NCI-H2107 treated with DMSO at 0.1 percent for 48 hours (cell line): ENCODE measurements around the gene CTSL.
"Not testable (repeated sequence)": the region's sequence is repeated elsewhere in the genome, so short reads cannot be mapped to it uniquely, and the experiment has no call there.

Source experiments
- DNase-seq: peaks from one replicate; lab custom pipeline; 2025; ENCODE audit not compliant: unreplicated experiment; lab: John Stamatoyannopoulos, UW

The CTSL gene

DNA sequence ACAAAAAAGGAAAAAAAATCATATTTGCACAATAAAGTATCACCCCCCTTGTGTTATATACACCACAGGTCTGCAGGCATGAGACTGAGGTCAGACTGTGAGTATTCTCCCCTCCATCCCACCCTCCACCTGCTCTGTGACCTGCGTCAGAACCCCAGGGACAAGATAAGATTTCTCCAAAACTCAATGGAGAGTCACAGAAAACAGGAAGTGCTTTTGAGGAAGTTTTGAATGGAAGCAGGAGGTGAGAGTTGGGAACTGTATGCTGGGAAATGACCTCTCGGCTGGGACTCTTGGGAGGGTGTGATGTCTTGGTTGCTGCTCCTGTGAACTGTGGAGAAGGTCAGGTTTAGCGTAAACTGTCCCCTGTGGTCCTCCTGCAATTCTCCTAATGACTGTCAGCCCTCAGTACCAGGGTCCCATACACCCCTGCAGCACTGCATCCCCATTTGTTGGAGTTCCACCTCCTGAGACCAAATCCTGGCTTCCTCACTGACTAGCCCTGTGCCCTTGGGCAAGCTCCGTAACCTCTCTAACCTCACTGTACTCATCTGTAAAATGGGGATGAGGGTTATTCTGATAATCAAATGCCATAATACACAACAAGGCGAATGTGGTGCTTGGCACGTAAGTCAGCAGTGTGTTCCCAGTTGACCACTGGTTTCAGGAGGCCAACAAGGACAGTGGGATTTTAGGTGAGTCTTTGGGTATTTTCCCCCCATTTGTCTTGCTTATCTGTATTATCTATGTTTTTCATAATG is 6.9 kb upstream of the CTSL start:
- DNase-seq = no peak

DNA sequence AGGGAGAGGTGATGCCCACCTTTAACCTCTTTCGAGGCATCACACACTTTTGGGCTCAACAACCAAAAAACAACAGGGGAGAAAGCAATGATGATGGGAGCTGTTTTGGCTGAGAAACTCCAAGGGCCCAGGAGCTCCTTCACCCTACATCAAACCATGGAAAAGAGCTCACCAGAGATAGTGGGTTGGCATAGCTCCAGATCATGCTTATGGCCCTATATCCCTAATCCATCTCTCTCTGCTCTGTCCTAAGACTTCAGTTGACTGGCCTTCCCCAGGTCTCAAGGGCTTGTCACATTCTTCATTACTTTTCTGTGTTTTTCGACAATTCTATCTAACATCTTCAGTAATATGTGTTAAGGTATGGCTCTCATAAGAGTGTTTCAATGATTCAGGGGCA is 5.7 kb upstream of the CTSL start:
- DNase-seq = no peak

DNA sequence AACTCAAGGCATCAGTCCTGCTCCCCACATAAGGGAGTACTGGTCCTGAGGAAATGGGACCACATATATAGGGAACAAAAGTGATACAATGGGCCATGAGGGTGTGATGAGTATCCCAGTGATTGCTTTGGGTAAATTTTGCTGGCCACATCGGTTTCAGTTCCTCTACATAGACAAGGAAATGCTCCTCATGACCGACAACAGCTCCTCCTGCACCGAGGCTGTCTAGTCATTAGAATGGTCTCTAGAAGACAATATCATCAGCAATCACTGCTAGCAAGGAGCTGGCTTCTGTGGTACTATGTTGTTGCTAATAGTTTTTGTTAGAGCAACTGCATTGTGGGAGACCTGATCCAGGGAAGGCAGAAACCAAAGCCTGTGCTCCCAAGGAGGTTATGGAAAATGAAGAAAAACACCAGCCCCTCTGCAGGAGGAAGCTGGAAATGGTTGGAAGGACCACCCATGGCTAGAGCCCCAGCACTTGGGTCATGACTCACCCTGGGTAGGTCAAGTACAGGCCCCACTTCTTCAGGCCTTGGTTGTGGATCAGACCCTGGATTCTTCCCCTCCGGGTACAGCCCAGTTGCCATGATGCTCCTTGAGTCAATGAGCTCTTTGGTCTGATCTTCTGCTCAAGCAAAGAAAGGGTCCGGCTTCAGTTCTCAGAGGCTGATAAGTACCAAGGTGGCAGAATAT is 3.4 kb upstream of the CTSL start:
- DNase-seq = no peak

DNA sequence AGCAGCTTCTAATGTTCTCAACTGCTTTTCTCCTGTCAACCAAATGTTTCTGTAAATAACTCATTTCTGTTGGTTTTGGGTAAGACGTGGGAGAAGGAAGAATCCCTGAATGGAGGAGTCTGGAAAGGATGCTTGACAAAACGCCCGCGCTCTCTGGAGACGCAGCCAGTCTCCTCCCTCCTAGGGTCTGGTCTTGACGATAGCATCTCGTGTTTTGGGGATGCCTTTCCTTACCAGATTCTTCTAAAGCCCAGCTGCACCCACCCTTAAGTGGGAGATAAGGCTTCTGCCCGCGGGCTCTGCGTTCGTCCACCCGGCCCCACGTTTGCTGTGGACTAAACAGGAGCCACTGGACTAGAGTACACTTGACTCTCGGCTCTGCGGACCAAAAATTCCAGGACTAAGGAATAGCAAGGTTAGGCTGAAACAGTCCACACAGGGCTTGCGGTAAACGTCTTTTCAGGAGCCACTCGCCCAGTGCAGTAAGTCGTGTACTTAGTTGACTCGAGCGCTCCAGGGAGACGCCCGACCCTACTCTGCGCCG is 491 bp upstream of the CTSL start:
- no peak for DNase-seq

DNA sequence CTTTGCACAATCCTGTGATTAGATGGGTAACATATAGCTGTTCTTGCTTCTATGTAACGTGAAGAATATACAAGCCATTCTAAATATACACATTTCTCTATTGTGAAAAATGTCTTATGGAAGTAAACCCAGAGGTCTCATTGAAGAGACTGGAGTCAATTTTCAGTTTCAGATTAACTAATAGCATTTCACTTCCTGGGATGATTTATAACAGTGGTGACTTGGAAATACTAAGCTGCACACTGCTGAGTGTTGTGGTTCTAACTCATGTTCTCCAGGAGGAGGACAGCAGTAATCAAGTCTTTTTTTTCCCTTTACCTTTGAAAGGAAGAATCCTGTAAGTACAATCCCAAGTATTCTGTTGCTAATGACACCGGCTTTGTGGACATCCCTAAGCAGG is 3.3 kb downstream of the CTSL start:
- DNase-seq = no peak

DNA sequence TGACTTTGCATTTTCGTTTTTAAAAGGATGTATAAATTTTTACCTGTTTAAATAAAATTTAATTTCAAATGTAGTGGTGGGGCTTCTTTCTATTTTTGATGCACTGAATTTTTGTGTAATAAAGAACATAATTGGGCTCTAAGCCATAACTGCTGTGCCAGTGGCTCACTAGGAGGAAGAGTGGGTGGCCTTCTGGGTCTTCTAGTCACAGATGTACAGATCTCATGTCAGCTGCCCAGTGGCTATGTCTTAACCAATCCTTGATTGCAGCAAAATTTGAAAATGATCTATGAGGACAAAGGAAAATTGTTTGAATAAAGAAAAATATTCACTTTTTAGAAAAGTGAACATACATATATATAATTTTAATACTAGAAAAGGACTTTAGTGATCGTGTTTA is 5.4 kb downstream of the CTSL start:
- no peak for DNase-seq

DNA sequence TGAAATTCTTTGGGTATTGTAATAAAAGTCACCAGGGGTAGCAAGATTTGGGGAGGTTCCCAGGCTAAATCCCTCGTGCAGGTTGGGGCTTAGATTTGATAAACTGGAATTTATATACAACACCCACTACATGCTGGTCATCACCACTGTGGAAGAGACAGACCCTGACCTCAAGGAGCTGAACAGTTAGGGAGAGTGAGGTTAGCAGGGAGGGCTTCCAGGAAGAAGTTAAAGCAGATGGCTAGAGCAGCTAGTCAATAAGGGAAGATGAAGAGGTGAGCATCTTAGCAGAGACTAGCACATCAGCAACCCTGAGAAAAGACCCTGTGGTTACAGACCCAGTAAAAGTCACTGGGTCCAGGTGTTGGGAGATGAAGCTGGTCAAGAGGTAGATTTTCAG is 6.4 kb downstream of the CTSL start:
- DNase-seq = no peak

DNA sequence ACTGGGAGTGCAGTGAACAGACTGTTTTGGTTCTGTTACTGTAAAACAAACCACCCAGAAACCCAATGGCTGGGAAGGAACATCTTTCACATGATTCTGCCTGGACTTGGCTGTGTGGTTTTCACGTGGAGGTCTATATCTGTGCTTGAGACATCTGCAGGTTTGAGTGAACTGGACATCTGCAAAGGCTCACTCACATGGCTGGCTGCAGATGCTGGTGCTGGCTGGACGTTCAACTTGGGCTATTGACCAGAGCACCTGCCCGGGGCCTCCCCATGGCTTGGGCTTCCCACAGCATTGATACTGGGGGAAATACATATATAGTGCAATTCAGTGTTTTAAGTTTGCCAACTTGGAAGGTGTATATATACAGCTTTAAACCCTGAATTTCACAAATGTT is 6.8 kb downstream of the CTSL start:
- DNase-seq = no peak

DNA sequence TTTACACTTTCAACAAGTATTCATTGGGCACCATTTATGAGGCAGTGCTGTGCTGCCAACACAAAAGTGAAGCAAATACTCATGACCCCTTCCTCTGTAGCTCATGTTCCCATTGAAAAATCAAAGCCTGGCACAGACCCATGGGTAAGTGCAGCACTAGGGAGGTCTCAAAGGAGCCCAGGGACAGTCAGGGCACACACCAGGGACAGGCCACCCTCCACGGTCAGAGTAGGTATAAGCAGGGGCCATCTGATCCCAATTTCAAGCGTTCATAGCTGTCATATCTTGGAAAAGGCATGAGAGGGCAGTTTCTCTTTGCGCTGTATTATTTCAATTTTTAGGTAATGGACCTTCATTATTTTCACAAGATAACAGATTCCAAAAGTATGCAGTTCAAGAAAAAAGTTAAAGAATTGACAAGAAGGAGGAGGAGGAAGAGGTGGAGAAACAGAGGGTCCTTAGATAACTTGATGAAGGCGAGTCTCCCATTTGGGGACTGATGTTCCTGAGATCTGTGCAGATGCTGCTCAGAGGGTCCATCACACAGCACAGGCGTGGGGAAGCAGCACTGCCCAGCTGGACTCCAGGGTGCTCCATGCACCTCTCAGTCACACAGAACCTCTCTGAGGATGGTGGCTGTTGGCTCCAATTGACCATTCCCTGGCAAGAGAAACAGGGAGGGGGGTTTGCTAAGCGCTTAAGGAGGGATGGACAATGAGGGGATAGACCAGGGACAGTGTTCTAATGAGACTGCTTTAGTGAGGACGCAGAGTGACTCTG is 7.5 kb downstream of the CTSL start:
- DNase-seq = no peak

DNA sequence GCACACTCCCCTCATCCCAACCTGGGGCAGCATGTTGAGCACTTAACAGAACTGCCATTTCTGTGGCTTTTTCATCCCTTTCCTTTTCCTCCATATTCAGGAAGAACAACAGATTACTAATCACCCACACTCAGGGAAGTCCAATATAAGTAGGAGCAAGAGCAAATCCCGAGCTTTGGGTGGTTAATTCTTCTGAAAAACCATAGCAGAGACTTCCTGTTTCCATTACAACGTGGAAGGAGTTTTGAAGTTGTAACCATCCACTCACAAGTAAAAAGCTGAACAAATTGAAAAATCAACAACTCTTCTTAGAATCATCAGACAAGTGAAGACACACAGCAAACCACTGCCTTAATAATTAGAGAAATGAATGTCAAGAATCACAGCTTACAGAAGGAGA is 8.2 kb downstream of the CTSL start:
- no peak for DNase-seq

DNA sequence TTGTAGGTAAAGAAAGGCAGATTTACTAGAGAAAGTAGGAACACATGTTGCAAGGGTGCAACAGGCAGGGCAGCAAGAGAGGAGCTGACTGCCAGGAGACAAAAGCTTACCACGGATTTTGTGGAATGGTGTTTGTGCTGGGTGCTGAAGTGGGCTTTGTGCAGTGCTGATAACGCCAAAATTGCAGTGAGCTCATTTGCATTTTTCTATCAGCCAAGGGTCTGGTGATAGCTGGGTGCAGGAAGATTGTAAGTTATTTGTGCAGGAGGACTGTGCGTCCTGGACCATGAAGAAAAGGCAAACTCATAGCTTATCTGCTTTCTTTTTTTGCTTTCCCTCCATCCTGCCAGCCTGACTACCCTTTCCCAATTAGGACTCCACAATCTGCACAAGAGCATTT is 13.6 kb downstream of the CTSL start:
- DNase-seq = no peak

DNA sequence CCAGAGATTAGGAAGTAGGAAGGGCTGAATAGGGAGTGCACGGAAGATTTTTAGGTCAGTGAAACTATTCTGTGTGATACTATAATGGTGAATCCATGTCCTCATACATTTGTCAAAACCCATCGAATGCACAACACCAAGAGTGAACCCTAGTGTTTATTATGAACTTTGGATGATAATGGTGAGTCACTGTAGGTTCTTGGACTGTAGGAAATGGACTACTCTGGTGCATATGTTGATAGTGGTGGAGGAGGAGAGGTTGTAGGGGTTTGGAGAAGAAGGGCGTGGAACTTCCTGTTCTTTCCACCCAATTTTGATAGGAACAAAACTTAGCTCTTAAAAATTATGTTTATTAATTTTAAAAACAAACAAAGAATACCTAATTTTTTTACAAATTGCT is 14.3 kb downstream of the CTSL start:
- DNase-seq = no peak

DNA sequence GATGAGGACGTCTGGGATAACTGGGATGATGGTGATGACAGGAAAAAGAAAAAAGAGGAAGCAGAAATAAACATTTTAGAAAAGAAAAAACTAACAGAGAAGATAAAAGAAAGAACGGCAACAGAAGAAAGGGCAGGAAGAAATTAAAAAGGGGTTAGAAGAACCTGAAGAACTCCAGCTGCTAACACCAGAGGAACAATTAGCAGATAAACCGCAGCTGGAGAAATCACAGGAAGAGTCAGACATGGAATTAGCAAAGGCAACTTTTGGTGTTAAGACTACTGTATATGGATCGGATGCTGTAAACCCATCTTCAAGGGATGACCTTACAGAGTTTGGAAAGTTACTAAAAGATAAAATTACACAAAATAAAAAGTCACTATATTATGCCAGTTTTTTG is 15.4 kb downstream of the CTSL start:
- no peak for DNase-seq

DNA sequence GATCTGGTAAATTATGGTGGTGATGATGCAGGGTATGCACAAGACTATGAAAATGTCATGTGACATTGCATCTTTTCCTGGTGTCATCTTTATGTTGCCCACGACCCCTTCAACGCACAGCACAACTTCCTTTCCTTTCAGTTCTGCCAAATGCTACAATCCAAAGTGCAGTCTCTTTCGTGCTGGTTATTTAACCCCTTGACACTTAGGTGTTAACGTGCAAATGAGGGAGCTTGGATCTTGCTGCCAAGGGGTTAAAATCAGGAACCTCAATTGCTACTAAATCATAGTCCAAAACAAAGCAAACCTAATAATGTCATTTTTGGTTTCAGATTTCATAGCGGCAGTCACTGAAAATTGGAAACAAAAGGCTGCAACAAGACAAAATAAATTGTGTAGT is 16.0 kb downstream of the CTSL start:
- DNase-seq = no peak

DNA sequence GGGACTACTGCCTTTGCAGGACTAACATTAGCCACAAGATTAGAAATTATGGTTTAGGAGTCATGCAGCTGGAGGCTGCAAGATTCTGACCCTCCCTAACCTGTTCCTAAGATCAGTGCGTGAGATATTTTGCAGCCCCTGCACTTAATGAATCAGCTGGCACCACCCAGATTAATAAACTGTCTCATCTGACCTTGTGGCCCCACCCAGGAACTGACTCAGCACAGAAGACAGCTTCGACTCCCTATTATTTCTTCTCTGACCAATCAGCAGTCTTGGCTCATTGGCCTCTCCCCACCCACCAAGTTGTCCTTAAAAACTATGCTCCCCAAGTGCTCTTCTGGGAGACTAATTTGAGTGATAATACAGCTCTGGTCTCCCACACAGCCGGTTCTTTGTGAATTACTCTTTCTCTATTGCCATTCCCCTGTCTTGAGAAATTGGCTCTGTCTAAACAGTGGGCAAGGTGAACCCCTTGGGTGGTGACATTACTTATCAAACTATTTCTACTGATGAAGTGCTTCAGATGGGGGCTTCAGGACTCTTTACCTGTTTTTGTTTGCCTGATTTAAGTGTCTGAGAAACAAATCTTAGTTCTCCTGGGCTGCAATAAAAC is 17.0 kb downstream of the CTSL start:
- DNase-seq = no peak

DNA sequence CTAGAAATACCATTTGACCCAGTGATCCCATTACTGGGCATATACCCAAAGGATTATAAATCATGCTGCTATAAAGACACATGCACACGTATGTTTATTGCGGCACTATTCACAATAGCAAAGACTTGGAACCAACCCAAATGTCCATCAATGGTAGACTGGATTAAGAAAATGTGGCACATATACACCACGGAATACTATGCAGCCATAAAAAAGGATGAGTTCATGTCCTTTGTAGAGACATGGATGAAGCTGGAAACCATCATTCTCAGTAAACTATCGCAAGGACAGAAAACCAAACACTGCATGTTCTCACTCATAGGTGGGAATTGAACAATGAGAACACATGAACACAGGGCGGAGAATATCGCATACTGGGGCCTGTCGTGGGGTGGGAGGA is 18.3 kb downstream of the CTSL start:
- not testable (repeated sequence) for DNase-seq

DNA sequence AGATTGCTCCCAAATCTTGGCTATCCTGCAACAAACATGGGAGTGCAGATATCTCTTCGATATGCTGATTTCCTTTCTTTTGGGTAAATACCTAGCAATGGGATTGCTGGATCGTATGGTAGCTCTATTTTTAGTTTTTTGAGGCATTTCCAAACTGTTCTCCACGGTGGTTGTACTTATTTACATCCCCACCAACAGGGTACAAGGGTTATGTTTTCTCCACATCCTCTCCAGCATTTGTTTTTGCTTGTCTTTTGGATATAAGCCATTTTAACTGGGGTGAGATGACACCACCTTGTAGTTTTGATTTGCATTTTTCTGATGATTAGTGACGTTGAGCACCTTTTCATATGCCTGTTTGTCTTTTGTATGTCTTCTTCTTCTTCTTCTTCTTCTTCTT is 20.3 kb downstream of the CTSL start:
- DNase-seq = no peak

DNA sequence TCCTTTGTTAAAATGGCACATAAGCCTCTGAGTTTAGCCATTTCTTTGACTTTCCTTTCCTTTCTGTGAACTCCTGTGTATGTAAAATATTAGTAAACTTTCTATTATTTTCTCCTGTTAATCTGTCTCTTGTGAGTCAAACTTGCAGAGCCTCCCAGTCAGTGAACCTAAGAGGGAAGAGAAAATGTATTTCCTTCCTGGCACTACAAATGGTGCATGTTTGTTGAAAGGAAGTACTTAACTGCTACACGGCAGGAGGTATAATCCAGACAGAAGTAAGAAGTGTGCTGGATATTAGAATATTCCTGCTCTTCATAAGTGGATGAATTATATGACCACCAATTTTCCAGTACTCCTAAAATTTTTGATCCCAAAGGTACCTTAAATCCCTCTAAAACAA is 23.0 kb downstream of the CTSL start:
- DNase-seq = no peak

DNA sequence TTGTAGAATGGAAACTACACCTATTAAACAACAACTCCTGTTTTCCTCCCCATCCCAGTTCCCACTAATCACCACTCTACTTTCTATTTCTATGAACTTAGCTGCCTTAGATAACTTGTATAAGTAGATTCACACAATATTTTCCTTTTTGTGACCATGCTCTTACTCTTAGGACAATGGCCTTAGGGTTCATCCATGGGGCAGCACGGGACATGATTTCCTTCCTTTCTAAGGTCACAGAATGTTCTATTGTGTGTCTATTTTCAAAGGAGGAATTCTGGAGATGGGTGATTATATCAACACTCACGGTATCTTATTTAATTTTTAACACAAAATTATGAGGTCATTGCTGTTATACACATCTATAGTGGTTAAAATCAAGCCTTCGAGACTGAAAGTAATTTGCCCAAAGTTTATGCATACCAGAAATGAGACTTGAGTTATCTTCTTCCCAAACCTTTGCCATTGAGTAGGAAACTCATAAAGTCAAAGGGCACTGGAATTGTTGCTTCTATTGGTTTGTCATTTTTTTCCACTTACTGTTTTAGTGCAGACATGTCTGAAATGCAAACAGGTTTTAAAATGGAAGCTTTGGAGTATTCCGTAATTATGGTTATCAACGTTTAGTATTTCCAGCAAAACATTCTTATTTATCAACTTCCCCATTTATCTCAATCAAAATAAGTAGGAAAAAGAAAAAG is 23.6 kb downstream of the CTSL start:
- no peak for DNase-seq

DNA sequence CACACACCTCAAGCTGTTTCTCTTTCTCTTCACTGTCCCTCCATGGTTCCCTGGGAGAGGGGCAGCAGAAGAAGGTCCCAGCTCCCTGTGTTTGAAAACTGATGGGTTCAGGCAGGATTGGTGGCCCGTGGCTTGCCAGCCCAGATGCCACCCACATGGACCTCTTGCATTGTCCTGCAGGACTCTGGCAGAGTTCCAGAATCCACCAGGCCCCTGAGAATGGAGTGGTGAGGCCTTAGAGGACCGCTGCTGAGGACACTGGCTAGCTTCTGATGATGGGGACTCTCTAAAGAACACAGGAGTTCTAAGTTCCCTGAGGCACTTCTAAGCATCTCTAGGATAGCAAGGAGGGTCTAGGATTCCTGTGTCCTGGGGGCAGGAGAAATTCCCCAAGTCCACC is 24.8 kb downstream of the CTSL start:
- DNase-seq = no peak

DNA sequence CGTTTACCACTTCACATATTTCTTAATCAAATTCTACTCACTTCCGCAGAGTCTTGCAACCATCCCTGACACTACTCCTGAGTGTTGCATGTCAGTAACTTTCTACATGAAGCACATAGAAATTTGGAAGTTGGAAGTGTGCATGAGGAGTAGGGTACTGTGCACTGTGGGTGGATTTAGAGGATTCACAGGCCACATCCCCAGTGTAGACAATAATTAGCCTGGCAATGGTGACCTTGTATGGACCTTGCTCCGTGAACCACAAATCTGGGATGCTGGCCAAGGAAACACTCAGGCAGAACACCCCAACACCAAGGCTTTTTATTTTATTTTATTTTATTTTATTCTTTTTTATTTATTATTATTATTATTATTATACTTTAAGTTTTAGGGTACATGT is 25.5 kb downstream of the CTSL start:
- no peak for DNase-seq
